Chondrocyte (in vitro differentiated cells): ENCODE results near the gene MGRN1. TPM values are rescaled to one million over a fixed set of nuclear protein-coding genes. Genes with fewer than 3 reads are reported as not detected.

Source experiments
- DNase-seq: peaks from one replicate; pipeline ENCODE4 v3.0.0; 2021; ENCODE audit warnings: mixed read lengths, low spot score
- H3K27ac Mint-ChIP-seq: one replicate; pipeline ENCODE4 v1.8.0; 2021; ENCODE audit warnings: mild to moderate bottlenecking, moderate library complexity, mixed read lengths; ENCODE audit not compliant: unreplicated experiment
- H3K27me3 Mint-ChIP-seq: 2 replicates; pipeline ENCODE4 v1.8.0; 2021; ENCODE audit warnings: low read depth, mixed read lengths
- H3K36me3 Mint-ChIP-seq: 2 replicates; pipeline ENCODE4 v1.8.0; 2021; ENCODE audit warnings: low read depth, mixed read lengths
- H3K4me1 Mint-ChIP-seq: 2 replicates; pipeline ENCODE4 v1.8.0; 2021; ENCODE audit warnings: low read depth, mild to moderate bottlenecking, mixed read lengths
- H3K4me3 Mint-ChIP-seq: one replicate; pipeline ENCODE4 v1.8.0; 2021; ENCODE audit warnings: mild to moderate bottlenecking, moderate library complexity, mixed read lengths; ENCODE audit not compliant: unreplicated experiment
- H3K9me3 Mint-ChIP-seq: 2 replicates; pipeline ENCODE4 v1.8.0; 2021; ENCODE audit warnings: low read depth, mixed read lengths
- CTCF ChIP-seq: fragments of 200-600 bp; sonication (generic); IDR thresholded peaks from 2 replicates; pipeline ENCODE4 v1.5.0; 2021; ENCODE audit warnings: antibody characterized with exemption, mild to moderate bottlenecking, moderate library complexity
- total RNA-seq: library from RNA; stranded (reverse); gene quantifications from 3 replicates; pipeline ENCODE4 v1.2.1, GENCODE V29; 2021

MGRN1 gene
- total RNA-seq, 1 donor from 2014 or later = 83.4 TPM

DNA sequence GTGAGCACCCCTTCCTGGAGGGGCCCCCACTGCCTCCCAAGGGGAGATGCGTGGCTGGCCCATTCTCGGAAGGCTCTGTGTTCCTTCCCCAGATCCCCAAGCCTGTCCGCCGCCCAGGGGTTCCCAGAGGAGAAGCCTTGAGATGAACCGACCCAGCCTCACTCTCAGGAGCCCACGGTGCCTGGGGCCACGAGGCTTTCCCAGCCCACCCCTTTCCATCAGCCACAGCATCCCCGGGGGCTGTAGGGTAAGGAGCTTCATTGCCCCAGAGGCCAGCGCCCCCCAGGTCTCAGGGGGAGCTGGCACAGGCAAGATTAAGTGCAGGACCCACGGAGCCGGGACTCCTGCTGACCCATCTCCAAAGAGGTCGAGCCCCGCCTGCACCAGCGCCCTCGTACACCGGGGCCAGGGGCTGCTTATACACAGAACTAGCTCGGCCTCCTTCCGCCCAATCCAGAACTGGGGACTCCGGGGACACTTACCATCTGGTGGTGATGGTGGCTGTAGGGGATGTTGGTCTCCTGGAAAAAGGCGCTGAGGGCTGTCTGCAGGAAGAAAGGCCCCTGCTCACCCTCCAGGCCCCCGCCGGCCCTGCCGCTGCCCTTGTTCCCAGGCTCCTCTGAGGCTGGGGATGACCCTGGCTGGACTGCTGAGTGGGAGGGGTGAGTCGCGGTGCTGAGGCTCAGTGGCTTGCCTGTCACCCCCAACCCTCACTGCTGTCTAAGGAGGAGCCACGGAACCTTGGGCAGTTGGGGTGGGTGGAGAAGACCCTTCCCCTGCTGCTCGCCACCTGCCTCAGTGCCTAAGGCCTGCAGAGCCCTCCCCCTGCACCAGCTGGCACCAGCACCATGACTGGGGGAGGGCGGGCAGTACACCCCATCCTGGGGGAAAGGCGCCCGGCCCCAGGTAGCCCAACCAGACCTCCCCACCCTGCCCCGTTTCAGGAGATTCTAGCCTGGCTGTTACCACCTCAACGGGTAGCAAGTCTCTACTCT is 14.3 kb upstream of the MGRN1 start:
- DNase-seq = no peak
- no peak overlapping the region for H3K27ac Mint-ChIP-seq
- H3K27me3 Mint-ChIP-seq = no peaks in the 10 kb centered on the region
- H3K36me3 Mint-ChIP-seq = peaks cover 1% of the 10 kb centered on the region
- no peaks in the 10 kb centered on the region for H3K9me3 Mint-ChIP-seq
- peaks cover 14% of the 10 kb centered on the region for H3K4me1 Mint-ChIP-seq
- no peak overlapping the region for H3K4me3 Mint-ChIP-seq
- no peak for TF ChIP-seq CTCF

- Mint-ChIP-seq H3K4me1 (peaks cover 20% of the 10 kb centered on the region), H3K27me3 (no peaks in the 10 kb centered on the region), H3K27ac (no peak overlapping the region), H3K9me3 (no peaks in the 10 kb centered on the region), H3K4me3 (no peak overlapping the region), H3K36me3 (peaks cover 1% of the 10 kb centered on the region)
- DNase-seq = no peak
- TF ChIP-seq CTCF = no peak
Observed at GRCh38 chr16:4611337-4612021, 13.1 kb upstream of the MGRN1 start.

GRCh38 chr16:4612474-4612931 is 12.1 kb upstream of the MGRN1 start:
- TF ChIP-seq CTCF = peak; percentile 36

DNA sequence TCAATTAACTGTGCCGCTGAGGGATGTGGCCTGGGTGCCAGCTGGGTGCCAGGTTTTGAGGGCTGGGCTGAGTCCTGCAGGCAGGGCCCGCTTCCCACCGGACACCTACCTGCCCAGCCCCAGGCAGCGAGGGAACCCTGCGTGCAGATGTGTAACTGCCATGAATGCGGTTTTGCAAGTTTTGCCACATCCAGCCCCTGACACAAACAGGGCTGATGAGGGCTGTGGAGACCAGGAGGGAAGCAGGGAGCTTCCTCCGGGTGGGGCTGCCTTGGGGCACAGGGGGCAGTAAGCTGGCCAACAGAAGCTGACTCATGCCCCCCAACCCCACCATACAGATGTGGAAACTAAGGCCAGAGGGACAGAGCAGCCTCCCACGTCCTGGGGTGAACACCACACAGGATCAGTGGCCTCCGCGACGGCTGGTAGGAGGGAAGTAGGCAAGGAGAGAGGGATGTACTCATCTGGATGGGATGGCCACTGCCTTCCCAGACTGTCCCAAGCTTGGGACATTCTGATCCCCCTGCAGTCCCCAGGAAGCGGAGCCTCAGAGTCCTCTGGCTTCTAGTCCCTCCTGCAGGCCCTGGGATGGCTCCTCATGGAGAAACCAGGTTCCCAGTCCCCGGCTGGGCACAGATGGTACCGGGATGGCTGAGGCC is 11.5 kb upstream of the MGRN1 start:
- TF ChIP-seq CTCF = no peak
- Mint-ChIP-seq H3K27ac (peak overlapping the region; percentile 22), H3K36me3 (no peaks in the 10 kb centered on the region), H3K4me1 (peaks cover 34% of the 10 kb centered on the region), H3K4me3 (peak overlapping the region; percentile 74), H3K27me3 (no peaks in the 10 kb centered on the region), H3K9me3 (no peaks in the 10 kb centered on the region)
- no peak for DNase-seq

More at GRCh38 chr16:4612474-4612931, 12.1 kb upstream of the MGRN1 start:
- H3K27me3 Mint-ChIP-seq = no peaks in the 10 kb centered on the region
- H3K27ac Mint-ChIP-seq = no peak overlapping the region
- peak overlapping the region; percentile 74 for H3K4me3 Mint-ChIP-seq
- no peak for DNase-seq
- no peaks in the 10 kb centered on the region for H3K36me3 Mint-ChIP-seq
- H3K4me1 Mint-ChIP-seq = peaks cover 28% of the 10 kb centered on the region
- H3K9me3 Mint-ChIP-seq = no peaks in the 10 kb centered on the region
